OCI-LY3 (cell line): ENCODE results near the gene DRGX.

Experiments used
- EZH2phosphoT487 ChIP-seq: fragments of 200-600 bp; shearing (Covaris generic); IDR thresholded peaks from 2 replicates; pipeline ENCODE4 v1.6.1; 2018; ENCODE audit warnings: antibody characterized with exemption, mixed run types, low read depth
- TF ChIP-seq, protein P1 (sequence below): fragments of 200-600, 300-600 bp; sonication (generic); IDR thresholded peaks from 2 replicates; pipeline ENCODE4 v1.5.1; 2014; ENCODE audit warnings: antibody characterized with exemption, low read length, low read depth

- TF ChIP-seq, protein P1, sequence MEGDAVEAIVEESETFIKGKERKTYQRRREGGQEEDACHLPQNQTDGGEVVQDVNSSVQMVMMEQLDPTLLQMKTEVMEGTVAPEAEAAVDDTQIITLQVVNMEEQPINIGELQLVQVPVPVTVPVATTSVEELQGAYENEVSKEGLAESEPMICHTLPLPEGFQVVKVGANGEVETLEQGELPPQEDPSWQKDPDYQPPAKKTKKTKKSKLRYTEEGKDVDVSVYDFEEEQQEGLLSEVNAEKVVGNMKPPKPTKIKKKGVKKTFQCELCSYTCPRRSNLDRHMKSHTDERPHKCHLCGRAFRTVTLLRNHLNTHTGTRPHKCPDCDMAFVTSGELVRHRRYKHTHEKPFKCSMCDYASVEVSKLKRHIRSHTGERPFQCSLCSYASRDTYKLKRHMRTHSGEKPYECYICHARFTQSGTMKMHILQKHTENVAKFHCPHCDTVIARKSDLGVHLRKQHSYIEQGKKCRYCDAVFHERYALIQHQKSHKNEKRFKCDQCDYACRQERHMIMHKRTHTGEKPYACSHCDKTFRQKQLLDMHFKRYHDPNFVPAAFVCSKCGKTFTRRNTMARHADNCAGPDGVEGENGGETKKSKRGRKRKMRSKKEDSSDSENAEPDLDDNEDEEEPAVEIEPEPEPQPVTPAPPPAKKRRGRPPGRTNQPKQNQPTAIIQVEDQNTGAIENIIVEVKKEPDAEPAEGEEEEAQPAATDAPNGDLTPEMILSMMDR = no peak
- TF ChIP-seq EZH2phosphoT487 = no peak
Observed at GRCh38 chr10:49344840-49345239, 51.0 kb downstream of the DRGX start.
